Right cardiac atrium (tissue), 5 donors: ENCODE measurements around the gene CIDEB. TPM values are rescaled to one million over a fixed set of nuclear protein-coding genes. Genes with fewer than 3 reads are reported as not detected.
"Not testable (repeated sequence)": the region's sequence is repeated elsewhere in the genome, so short reads cannot be mapped to it uniquely, and the experiment has no call there.

Experiments
- ATAC-seq, 2 donors: fragments of 200-7000 bp; cut with Tn5 transposase; one replicate each; pipeline versions ENCODE4 v1.8.0 to v1.9.1; 2020; ENCODE audit warnings: moderate library complexity in 2 of 2, mild to moderate bottlenecking in 1 of 2
- DNase-seq, 3 donors: peaks; one replicate each; pipeline ENCODE4 v3.0.0-alpha.2; 2020
- H3K27ac ChIP-seq: one replicate; pipeline ENCODE4 v1.5.1; 2013; ENCODE audit warnings: mild to moderate bottlenecking, low read length, control low read depth, moderate library complexity
- H3K27me3 ChIP-seq: one replicate; pipeline ENCODE4 v1.6.1; 2013; ENCODE audit not compliant: control insufficient read depth, insufficient read depth
- H3K4me1 ChIP-seq: one replicate; pipeline ENCODE4 v1.6.1; 2013; ENCODE audit warnings: low read length; ENCODE audit not compliant: control insufficient read depth, insufficient read depth
- H3K4me3 ChIP-seq: one replicate; pipeline ENCODE4 v1.5.1; 2013; ENCODE audit warnings: low read length, control low read depth
- H3K9me3 ChIP-seq: one replicate; pipeline ENCODE4 v1.6.1; 2013; ENCODE audit warnings: low read length; ENCODE audit not compliant: control insufficient read depth
- WGBS: extraction: QIAGEN DNeasy Blood & Tissue Kit; methylation state at CpG from one replicate; pipeline ENCODE4 v1.1.7; 2013; 5-methylcytosine and 5-hydroxymethylcytosine counted together
- intact Hi-C, 4 donors: fragments of 100-400 bp; cut with DNase I; formaldehyde crosslinking; loops; one replicate each; pipeline versions ENCODE4 v1.11.0 to v1.14.0; 2022 to 2023
- polyA plus RNA-seq: library from polyadenylated mRNA; stranded (reverse); fragments of 200-250 nt; gene quantifications from one replicate; pipeline ENCODE4 v1.2.3, GENCODE V29; 2013
- total RNA-seq, 4 donors: library from RNA; stranded (reverse); fragmentation: NEBNext Ultra II Directional; extraction: Animal tissue kit (Norgen Biotek cat#: 25700); gene quantifications; one replicate each; pipeline ENCODE4 v1.2.1, GENCODE V29; 2021
- donor health status: healthy with polysubstance abuse.
- donor health status: DM: no; HTN: yes; CAD: no.
- donor health status: DM: no; HTN: no; CAD: no.
- donor health status: DM: no; HTN: yes; CAD: no; lungs with severe emphysema.
- donor health status: DM: yes; HTN: yes; CAD: no.

Gene CIDEB
- total and polyA plus RNA-seq, 5 donors: 3.6 to 8.5 (median 6.0) TPM

DNA sequence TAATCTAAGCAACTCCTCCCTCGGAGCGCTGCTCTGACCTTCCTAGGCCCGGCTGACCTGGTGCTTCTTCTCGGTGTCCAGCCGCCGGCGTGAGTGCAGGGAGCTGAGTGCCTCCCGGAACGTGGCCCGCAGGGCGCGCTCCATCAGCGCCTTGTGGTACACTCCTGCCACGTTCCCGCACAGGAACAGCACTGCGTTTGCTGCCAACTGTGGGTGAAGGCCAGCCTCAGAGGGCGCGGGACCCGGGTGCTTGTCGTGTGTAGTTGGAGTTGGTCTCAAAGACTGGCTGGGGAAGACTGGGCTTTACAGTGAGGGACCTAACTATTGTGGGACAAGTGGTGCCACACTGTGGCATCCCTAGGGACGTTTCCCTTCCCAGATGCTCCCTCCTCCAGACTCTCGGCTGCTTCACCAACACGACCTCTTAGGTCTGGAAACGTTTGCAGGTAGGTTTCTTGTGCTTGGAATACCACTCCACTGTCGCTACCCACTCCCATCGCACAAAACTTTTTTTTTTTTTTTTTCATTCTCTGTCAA is 24.0 kb upstream of the CIDEB start:
- H3K4me1 ChIP-seq: no peaks in the 10 kb centered on the region
- intact Hi-C loops: loop anchor here (2.0 to 5.0 kb wide), 4 partner anchors 97 to 106 kb away; partner anchors contain the start of genes CBLN3 (in 1 of the 4) and KHNYN (in 1 of the 4)
- H3K9me3 ChIP-seq: no peaks in the 10 kb centered on the region
- WGBS: 64% methylated on average over 26 of the region's 26 CpGs
- H3K27ac ChIP-seq: no peak overlapping the region
- DNase-seq: peak in 1 of 3 donors; percentile 69
- no peak for ATAC-seq
- no peaks in the 10 kb centered on the region for H3K27me3 ChIP-seq
- no peak overlapping the region for H3K4me3 ChIP-seq

DNA sequence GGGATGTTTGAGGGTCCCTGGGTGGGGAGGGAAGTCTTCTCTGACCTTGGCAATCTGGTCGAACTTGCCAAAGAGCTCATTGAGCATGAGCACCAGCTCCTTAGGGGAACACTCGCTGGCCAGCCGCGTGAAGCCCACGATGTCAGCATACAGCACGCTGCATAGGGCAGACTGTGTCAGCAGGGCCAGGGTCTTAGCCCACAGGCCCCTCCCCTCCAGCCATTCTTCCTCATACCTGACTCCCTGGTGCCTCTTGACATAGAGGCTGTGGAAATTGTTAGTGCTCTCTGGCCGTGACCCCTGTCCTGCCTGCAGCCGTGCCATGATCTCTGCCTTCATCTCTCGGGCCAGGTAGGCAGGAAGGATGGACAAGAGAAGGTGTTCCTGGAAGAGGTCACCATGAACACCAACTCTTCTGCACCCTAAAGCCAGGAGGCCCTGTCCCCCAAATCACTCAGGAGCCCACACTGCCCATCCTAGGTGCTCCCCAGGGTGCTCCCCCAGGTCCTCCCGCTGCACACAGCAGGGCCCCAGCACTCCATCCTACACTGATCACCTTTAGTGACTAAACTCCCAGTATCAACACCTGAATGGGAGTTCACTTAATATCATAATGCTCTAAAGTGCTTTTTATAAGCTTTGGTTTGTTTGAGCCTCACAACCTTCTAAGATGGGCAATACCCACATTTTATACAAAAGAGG is 23.3 kb upstream of the CIDEB start:
- Histone ChIP-seq H3K9me3 (no peaks in the 10 kb centered on the region), H3K27ac (no peak overlapping the region), H3K4me1 (no peaks in the 10 kb centered on the region), H3K27me3 (no peaks in the 10 kb centered on the region), H3K4me3 (no peak overlapping the region)
- intact Hi-C loops: loop anchor here in 1 of 4 donors (5.0 kb wide), 1 partner anchor 106 kb away; no protein-coding TSS in a partner anchor
- 91% methylated on average over 10 of the region's 10 CpGs for WGBS
- ATAC-seq: no peak
- DNase-seq: peak in 1 of 3 donors; percentile 48

DNA sequence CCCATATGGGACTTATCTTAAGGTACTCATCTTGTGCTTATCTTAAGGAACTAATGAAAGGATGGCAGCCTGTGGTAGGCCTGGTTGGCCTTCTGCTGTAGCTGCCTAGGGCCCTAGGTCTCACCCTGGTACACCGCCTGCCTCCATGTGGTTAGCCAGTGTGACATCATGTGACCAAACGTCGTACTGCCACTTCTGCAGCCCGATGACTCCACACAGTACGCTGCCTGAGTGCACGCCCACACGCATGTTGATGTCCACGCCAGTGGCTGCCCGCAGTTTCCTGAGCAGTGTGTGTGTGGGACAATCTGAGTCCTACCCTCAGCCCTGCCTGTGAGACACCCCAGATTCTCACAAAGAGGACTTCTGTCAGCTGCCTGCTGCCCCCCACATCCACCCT is 22.0 kb upstream of the CIDEB start:
- Histone ChIP-seq H3K4me3 (no peak overlapping the region), H3K27me3 (no peaks in the 10 kb centered on the region), H3K27ac (no peak overlapping the region), H3K9me3 (no peaks in the 10 kb centered on the region), H3K4me1 (no peaks in the 10 kb centered on the region)
- 71% methylated on average over 9 of the region's 9 CpGs for WGBS
- peak; percentile 44 to 85 (median 70) for DNase-seq
- no peak for ATAC-seq
- intact Hi-C loops: loop anchor here in 1 of 4 donors (5.0 kb wide), 1 partner anchor 108 kb away; no protein-coding TSS in a partner anchor

DNA sequence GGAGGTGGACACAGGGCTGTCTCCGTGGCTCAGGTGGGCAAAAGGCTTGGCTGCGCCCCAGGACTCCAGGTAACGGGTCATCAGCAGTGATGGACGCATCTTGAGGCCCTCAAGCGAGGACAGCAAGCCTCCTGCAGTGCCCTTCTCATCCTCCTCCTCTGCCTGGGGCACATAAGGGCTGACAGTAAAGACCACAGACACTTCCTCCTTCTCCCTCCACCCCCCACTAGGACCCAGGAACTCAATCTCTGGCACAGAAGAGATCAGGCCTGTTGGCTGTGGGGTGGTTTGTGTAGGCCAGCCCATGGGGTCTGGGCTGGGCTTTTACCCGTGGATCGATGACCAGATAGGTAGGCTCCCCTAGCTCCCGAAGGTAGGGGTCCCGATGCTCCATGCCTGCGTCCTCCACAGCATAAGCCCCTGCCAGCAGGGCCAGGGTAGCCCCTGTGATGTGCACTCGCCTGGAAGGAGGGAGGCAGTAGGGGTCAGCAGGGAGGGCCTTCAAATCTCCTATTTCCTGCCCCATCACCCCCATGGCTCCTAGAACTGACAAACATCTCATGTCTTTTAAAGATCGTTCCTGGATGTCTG is 21.4 kb upstream of the CIDEB start:
- intact Hi-C loops: no loop called here
- DNase-seq: peak in 1 of 3 donors; percentile 49
- H3K4me3 ChIP-seq: no peak overlapping the region
- H3K9me3 ChIP-seq: no peaks in the 10 kb centered on the region
- H3K27me3 ChIP-seq: no peaks in the 10 kb centered on the region
- WGBS: 83% methylated on average over 12 of the region's 12 CpGs
- ATAC-seq: no peak
- no peak overlapping the region for H3K27ac ChIP-seq
- no peaks in the 10 kb centered on the region for H3K4me1 ChIP-seq

DNA sequence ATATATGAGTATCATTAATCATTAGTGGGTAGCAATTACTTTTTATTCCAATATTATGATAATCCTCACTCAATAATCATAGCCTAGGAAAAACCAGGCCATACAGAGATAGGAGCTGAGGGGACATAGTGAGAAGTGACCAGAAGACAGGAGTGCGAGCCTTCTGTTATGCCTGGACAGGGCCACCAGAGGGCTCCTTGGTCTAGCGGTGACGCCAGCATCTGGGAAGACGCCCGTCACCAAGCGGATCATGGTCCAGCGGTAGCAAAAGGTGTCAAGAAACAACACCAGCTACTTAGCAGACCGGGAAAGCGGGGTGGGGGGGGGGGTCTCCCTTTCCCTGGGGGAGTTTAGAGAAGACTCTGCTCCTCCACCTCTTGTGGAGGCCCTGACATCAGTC is 20.1 kb upstream of the CIDEB start:
- not testable (repeated sequence) for H3K27ac ChIP-seq, H3K4me1 ChIP-seq

DNA sequence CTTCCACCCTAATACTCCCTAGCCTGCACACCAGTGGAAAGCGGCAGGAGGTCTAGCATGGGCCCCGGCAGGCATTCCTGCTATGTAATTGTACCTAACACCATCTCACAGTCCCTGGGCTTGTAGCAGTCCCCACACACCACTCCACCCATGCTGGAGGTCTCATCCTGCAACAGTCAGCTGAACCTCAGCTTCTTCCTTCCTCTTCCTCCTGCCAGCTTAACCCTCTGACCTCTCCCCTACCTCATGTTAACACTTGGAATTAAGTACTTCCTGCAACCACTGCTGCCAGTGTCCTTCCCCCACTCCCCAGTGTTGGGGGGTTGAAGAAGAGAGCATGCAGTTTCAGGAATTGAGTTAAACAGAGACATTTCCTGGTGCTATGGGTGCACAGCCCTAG is 19.5 kb upstream of the CIDEB start:
- no peak overlapping the region for H3K27ac ChIP-seq
- no peaks in the 10 kb centered on the region for H3K4me1 ChIP-seq
- no peak overlapping the region for H3K4me3 ChIP-seq
- intact Hi-C loops: no loop called here
- no peaks in the 10 kb centered on the region for H3K27me3 ChIP-seq
- ATAC-seq (no peak), DNase-seq (no peak)
- no peaks in the 10 kb centered on the region for H3K9me3 ChIP-seq
- 88% methylated on average over 2 of the region's 2 CpGs for WGBS

More for the DNA sequence above, 20.1 kb upstream of the CIDEB start:
- H3K27me3 ChIP-seq, ATAC-seq, intact Hi-C loops, H3K4me3 ChIP-seq, H3K9me3 ChIP-seq: not testable (repeated sequence)
- WGBS: 7% methylated on average over 9 of the region's 9 CpGs
- DNase-seq: peak; percentile 69 to 87 (median 84)

DNA sequence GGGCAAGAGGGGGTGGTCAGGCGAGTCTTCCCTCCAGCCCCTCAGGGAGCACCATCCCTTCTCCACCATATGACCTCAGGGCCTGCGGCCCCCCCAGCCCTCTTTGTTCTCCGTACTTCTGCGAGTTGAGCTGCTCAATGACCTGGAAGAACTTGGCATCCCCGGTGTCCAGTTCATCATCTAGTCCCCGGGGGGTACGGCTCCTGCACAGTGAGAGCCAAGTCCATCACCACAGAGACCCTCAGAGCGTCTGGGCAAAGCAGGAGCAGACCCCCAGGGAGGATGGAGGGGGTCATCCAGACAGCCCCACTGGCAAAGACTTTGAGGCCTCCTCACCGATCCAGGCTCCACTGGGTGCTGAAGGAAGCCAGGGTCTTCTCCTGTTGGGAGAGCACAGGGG is 18.2 kb upstream of the CIDEB start:
- H3K27ac ChIP-seq: no peak overlapping the region
- no peaks in the 10 kb centered on the region for H3K4me1 ChIP-seq
- no peak overlapping the region for H3K4me3 ChIP-seq
- intact Hi-C loops: no loop called here
- 79% methylated on average over 9 of the region's 9 CpGs for WGBS
- no peaks in the 10 kb centered on the region for H3K27me3 ChIP-seq
- no peak for ATAC-seq
- DNase-seq: no peak
- H3K9me3 ChIP-seq: no peaks in the 10 kb centered on the region

DNA sequence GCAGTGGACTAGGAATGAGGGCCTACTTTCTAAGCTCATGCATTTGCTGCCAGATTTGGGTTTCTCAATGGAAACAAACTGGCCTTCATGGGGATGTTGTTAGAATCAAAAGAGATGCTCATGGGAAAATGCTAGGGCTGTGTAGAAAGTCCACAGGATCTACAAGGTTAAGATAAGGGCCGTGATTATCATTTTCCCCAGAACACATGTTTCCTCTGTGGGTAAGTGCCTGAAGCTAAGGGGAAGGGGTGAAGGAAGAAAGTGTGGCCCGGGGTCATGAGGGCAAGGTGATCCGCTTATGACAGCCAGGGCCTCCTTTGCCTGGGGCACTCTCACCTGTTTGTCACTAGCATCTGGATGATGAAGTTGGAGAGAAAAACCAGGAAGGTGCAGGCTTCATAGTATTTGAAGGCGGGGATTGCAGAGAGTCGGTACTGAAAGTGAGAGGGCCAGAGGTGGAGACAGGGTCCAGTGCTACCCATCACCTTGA is 17.3 kb upstream of the CIDEB start:
- WGBS: 83% methylated on average over 5 of the region's 5 CpGs
- ATAC-seq: no peak
- Histone ChIP-seq H3K4me3 (no peak overlapping the region), H3K4me1 (no peaks in the 10 kb centered on the region), H3K27me3 (no peaks in the 10 kb centered on the region), H3K27ac (no peak overlapping the region), H3K9me3 (no peaks in the 10 kb centered on the region)
- DNase-seq: no peak
- intact Hi-C loops: no loop called here

DNA sequence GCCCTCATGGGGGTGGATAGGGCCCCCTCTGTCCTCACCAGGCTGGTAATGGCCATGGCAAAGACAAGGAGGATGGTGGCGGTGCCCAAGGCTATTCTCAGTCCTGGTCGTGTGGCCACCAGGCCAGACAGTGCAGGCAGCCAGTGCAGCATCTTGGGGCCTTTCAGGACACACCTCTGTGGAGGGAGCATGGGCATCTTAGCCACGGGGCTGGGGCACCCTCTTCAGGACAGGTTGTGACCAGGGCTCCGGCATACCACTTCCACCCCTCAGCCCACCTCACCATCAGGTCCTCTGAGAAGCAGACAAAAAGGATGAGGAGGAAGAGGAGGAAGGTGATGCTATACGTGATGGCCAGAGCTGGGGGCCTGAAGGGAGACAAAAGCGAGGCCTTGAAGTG is 16.2 kb upstream of the CIDEB start:
- intact Hi-C loops: no loop called here
- Histone ChIP-seq H3K27ac (no peak overlapping the region), H3K9me3 (no peaks in the 10 kb centered on the region), H3K27me3 (no peaks in the 10 kb centered on the region), H3K4me3 (no peak overlapping the region), H3K4me1 (no peaks in the 10 kb centered on the region)
- DNase-seq (peak in 1 of 3 donors; percentile 6), ATAC-seq (peak in 1 of 2 donors; percentile 1)
- WGBS: 82% methylated on average over 6 of the region's 6 CpGs

DNA sequence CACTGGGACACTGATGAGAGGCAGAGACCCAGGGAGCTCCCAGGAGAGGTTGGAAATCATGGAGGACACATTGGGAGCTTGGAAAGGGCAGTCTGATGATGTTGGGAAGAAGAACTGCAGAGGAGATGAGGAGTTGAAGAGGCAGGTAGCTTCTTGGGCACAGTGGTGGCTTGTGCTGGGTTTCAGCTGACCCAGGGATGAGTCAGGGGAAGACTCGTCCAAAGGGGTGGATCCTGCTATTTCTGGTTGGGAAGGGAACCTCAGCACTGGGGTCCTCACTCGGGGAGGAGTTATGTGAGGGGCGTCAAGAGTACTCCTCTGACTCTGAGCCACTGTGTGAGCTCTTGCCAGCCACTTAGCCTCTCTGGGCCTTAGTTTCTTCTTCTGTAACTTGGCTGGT is 15.6 kb upstream of the CIDEB start:
- ATAC-seq (no peak), DNase-seq (no peak)
- intact Hi-C loops: no loop called here
- 63% methylated on average over 3 of the region's 3 CpGs for WGBS
- no peaks in the 10 kb centered on the region for H3K9me3 ChIP-seq
- no peaks in the 10 kb centered on the region for H3K27me3 ChIP-seq
- H3K27ac ChIP-seq: no peak overlapping the region
- no peaks in the 10 kb centered on the region for H3K4me1 ChIP-seq
- H3K4me3 ChIP-seq: no peak overlapping the region

DNA sequence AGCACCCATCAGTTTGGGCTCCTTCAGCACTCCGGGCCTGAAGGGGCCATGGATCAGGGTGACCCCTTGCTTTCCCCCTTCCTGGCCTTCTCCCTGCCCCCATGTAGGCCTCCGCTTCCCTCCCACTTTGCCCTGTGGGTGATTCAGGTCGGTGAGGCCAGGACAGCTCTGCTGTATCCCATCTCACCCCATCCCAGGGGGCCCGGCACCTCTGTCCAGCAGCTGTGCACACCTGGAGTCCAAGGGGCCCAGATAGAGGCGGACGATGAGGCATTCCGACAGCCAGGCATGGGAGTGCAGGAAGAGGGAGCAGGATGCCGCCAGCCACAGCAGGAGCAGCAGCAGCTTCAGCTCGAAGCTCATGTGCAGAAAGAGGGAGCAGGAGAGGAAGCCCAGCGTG is 14.9 kb upstream of the CIDEB start:
- no peak overlapping the region for H3K4me3 ChIP-seq
- DNase-seq (peak in 1 of 3 donors; percentile 6), ATAC-seq (no peak)
- 76% methylated on average over 10 of the region's 10 CpGs for WGBS
- intact Hi-C loops: no loop called here
- H3K9me3 ChIP-seq: no peaks in the 10 kb centered on the region
- no peaks in the 10 kb centered on the region for H3K27me3 ChIP-seq
- H3K4me1 ChIP-seq: no peaks in the 10 kb centered on the region
- H3K27ac ChIP-seq: no peak overlapping the region
